ENCODE data around the gene NTF4.
"Not testable (repeated sequence)": the region's sequence is repeated elsewhere in the genome, so short reads cannot be mapped to it uniquely, and the experiment has no call there.

Gene NTF4

DNA sequence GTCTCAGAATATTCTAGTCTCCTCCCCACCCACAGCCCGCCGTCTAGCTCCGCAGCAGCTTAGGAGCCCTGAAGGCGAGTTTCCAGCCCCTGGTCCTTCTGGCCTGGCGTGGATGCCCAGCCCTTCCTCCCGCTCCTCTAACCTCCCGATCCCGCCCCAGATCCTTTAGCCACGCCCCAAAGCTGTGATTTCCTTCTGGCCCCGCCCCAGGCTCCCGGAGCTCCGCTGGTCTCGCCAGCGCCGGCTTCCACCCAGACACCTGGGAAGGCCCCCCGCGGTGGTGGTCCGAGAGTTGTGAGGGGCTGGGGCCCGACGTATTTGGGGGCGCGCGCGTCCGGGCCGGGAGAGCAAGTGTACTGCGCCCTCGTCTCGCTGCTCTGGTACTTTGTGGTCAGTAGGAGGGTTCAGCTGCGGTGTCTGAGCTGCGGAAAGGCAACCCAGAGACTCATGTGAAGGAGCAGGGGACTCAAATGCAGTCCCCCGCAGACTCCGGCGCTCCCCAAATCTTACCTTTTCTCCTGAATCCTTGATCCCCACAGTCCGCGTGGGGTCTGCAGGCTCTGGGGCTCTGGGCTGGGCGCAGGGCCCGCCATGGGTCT lies 6.9 kb downstream of the NTF4 start, which contains the start of gene CGB7:
Gene CGB7, minus strand, starts transcription at position 114 of the 599 bp plus-strand sequence. CDS start 2,374 bp downstream, outside the sequence.
- peak in 1 of 2 donors; percentile 27 for DNase-seq (ENCODE audit: low read depth in 1 of 2, low spot score in 1 of 2)

DNA sequence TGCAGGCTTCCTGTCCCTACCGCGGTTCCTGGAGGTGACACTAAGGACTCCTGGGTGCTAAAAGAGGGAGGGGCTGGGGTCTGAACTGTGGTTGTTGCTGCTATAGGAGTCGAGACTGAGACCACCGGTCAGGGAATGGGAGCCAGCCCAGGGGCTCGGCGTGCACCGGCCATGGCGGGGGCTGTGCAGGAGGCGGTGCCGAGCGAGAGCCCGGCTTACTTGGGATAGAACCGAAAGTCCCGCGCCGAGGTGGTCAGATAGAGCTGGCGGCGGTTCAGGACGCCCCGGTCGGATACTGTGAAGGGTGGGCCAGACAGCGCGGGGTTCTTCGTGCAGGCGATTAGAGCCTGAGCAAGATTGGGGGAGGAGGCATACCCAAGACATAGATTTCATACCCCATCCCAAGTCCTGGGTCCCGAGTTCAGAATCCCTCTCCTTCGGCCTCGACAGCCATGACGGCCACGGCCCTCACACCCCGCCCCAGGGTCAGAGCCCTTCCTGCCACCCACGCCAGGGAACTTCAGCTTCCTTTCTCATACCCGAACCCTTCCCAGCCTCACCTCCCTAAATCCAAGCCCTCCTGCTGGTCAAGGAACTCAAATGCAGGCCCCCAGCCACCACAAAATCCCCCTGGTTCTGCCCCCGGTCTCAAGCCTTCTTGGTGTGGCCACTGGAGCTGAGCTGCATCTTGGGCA lies 7.6 kb downstream of the NTF4 start:
- not testable (repeated sequence) for DNase-seq (ENCODE audit: low read depth in 1 of 2, low spot score in 1 of 2)

GRCh38 chr19:49056101-49056901 lies 8.3 kb downstream of the NTF4 start:
- DNase-seq (ENCODE audit: low read depth in 1 of 2, low spot score in 1 of 2) = peak in 1 of 2 donors; percentile 26

- DNase-seq (ENCODE audit: low read depth in 1 of 2, low spot score in 1 of 2) = not testable (repeated sequence)
These were observed 14.1 kb downstream of the NTF4 start for GRCh38 chr19:49050376-49051033.

- not testable (repeated sequence) for DNase-seq (ENCODE audit: low read depth in 1 of 2, low spot score in 1 of 2)
These were observed 14.8 kb downstream of the NTF4 start for GRCh38 chr19:49049834-49050233.

DNA sequence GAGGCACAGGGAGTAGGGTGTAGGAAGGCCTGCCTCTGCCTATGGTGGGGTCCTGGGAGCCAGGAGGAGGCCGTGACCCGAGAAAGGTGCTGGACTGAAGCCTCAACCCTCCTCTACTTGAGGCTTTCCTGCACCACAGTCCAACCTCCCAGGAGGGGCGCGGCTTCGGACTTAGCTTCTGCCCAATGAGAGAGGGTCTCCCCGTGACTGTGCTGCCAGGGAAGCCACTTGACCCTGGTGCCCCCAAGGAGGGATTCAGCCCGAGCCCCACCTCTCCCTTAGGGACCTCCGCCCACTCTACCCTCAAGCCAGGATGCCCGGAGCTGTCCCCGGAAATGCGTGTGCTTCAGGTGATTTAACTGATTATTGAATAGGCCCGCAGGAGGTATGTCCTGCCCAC lies 15.6 kb downstream of the NTF4 start, which contains the start of gene CGB8:
Gene CGB8, minus strand, starts transcription at position 101 of the 400 bp plus-strand sequence. CDS start 372 bp downstream, outside the sequence.
- DNase-seq (ENCODE audit: low read depth in 1 of 2, low spot score in 1 of 2) = not testable (repeated sequence)

DNA sequence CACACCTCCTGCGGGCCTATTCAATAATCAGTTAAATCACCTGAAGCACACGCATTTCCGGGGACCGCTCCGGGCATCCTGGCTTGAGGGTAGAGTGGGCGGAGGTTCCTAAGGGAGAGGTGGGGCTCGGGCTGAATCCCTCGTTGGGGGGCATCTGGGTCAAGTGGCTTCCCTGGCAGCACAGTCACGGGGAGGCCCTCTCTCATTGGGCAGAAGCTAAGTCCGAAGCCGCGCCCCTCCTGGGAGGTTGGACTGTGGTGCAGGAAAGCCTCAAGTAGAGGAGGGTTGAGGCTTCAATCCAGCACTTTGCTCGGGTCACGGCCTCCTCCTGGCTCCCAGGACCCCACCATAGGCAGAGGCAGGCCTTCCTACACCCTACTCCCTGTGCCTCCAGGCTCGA lies 21.1 kb downstream of the NTF4 start, which contains the start of gene CGB5:
Gene CGB5, plus strand, starts transcription at position 301 of the 400 bp plus-strand sequence. CDS start 362 bp downstream, outside the sequence.
- DNase-seq (ENCODE audit: low read depth in 1 of 2, low spot score in 1 of 2) = not testable (repeated sequence)

DNA sequence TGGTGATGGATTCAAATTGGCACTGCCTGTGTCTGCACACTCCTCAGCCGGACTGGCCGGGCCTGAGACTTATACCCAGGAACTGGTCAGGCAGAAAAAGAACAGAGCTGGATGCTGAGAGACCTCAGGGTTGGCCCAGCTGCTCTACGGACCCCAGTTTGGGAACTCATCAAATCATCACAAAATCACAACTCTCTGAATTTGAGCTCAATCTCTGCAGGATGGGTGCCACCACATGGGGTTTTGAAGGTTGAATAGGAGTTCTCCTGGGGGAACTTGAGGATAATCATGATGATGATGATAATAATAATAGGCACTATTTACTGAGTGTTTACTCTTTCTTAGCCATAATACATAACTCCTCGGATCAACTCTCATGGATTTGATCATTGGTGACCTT lies 22.0 kb downstream of the NTF4 start:
- DNase-seq (ENCODE audit: low read depth in 1 of 2, low spot score in 1 of 2) = not testable (repeated sequence)

DNA sequence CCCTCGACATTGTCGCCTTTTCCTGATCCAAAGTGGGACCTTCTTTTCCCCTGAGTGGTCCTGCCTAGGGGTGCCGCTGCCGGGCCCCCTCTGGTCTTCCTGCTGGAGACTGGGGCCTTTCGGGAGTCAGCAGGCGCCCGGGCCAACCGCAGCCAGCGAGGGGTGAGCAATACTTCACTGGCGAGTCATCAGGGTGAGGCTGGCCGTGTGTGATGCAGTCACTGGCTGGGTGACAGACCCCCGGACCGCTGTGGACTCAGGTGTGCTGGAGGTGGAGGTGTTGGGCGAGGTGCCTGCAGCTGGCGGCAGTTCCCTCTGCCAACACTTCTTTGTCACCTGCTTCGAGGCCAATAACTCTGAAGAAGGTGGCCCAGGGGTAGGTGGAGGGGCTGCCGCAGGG lies 22.4 kb downstream of the NTF4 start:
- DNase-seq (ENCODE audit: low read depth in 1 of 2, low spot score in 1 of 2) = no peak

- not testable (repeated sequence) for DNase-seq (ENCODE audit: low read depth in 1 of 2, low spot score in 1 of 2)
These were observed 24.9 kb downstream of the NTF4 start for GRCh38 chr19:49039736-49040135.

- not testable (repeated sequence) for DNase-seq (ENCODE audit: low read depth in 1 of 2, low spot score in 1 of 2)
These were observed 25.9 kb downstream of the NTF4 start for GRCh38 chr19:49038557-49039276.

DNA sequence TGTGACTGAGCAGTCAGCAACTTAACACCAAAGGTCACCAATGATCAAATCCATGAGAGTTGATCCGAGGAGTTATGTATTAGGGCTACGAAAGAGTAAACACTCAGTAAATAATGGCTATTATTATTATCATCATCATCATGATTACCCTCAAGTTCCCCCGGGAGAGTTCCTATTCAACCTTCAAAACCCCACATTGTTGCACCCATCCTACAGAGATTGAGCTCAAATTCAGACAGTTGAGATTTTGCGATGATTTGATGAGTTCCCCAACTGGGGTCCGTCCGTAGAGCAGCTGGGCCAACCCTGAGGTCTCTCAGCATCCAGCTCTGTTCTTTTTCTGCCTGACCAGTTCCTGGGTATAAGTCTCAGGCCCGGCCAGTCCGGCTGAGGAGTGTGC lies 26.5 kb downstream of the NTF4 start:
- DNase-seq (ENCODE audit: low read depth in 1 of 2, low spot score in 1 of 2) = not testable (repeated sequence)

GRCh38 chr19:49036815-49037214 lies 27.8 kb downstream of the NTF4 start, which contains the start of gene CGB1:
Gene CGB1 (minus strand): TSS chr19:49036895. CDS start chr19:49036711, 184 bp downstream.
- not testable (repeated sequence) for DNase-seq (ENCODE audit: low read depth in 1 of 2, low spot score in 1 of 2)

DNA sequence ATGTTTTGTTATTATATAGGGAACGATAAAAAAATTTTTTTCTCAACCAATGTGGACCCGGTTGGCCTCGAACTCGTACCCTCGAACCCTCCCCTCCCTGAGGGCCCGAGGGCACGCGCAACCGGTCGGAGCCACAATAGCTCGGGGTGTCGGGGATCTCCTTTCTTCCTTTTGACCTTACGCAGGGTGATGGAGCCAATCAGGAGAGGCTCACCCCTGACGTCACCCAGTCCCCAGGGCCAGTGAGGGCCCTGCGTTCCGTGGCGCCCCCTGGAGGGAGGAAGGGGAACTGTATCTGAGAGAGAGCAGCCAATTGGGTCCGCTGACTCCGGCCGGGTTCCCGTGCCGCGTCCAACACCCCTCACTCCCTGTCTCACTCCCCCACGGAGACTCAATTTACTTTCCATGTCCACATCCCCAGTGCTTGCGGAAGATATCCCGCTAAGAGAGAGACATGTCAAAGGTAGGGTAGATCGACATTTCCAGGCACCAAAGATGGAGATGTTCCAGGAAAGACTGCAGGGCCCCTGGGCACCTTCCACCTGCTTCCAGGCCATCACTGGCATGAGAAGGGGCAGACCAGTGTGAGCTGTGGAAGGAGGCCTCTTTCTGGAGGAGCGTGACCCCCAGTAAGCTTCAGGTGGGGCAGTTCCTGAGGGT lies 32.8 kb downstream of the NTF4 start, which contains the start of gene CGB2:
Gene CGB2, plus strand, starts transcription at position 249 of the 660 bp plus-strand sequence. Its CDS starts 206 bp downstream, at position 455.
- DNase-seq (ENCODE audit: low read depth in 1 of 2, low spot score in 1 of 2) = peak in 1 of 2 donors; percentile 53

GRCh38 chr19:49030323-49030722 lies 34.3 kb downstream of the NTF4 start:
- DNase-seq (ENCODE audit: low read depth in 1 of 2, low spot score in 1 of 2) = not testable (repeated sequence)

GRCh38 chr19:49029749-49030148 lies 34.9 kb downstream of the NTF4 start:
- not testable (repeated sequence) for DNase-seq (ENCODE audit: low read depth in 1 of 2, low spot score in 1 of 2)

DNA sequence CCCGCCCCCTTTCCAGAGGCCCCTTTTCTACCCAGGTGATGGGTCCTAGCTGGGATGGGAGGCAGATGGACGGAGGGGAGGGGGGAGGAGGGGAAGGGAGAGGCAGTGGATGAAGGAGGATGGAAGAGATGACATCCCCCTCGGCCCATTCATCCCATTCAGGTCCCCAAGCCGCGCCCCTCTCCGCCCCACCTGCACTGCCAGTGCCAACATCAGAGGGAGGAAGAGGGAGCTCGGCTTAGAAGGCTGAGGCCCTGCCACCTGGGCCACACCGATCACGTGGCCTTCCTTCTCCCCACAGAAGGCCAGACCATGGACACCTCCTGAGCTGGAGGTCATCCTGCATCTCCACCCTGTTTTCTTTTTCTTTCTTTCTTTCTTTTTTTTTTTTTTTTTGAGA lies 35.9 kb downstream of the NTF4 start:
- not testable (repeated sequence) for DNase-seq (ENCODE audit: low read depth in 1 of 2, low spot score in 1 of 2)

DNA sequence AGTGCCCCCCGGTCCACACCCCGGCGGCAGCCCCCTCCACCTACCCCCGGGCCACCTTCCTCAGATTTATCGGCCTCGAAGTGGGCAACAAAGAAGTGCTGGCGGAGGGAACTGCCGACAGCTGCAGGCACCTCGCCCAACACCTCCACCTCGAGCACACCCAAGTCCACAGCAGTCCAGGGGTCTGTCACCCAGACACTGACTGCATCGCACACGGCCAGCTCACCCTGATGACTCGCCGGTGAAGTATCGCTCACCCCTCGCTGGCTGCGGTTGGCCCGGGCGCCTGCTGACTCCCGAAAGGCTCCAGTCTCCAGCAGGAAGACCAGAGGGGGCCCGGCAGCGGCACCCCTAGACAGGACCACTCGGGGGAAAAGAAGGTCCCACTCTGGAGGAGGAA lies 39.0 kb downstream of the NTF4 start:
- not testable (repeated sequence) for DNase-seq (ENCODE audit: low read depth in 1 of 2, low spot score in 1 of 2)

GRCh38 chr19:49025088-49025487 lies 39.5 kb downstream of the NTF4 start:
- DNase-seq (ENCODE audit: low read depth in 1 of 2, low spot score in 1 of 2) = not testable (repeated sequence)
